ENCODE data around the gene DIAPH1.

- no peak for TF ChIP-seq POLR2A (IDR thresholded peaks at IDR 0.05; ENCODE audit: low read length)
- TF ChIP-seq GATA1 (IDR thresholded peaks at IDR 0.05; ENCODE audit: low read depth, low read length), result no peak
Observed at GRCh38 chr5:141560151-141560550, 58.6 kb downstream of the DIAPH1 start.

Data from erythroblast (primary cell).